K562 treated with DMSO at 1 percent for 12 hours (cell line): Measurements from ENCODE around the gene ZNF253. TPM values are rescaled to one million over a fixed set of nuclear protein-coding genes. Genes with fewer than 3 reads are reported as not detected.

ENCODE experiments used
- total RNA-seq: library from RNA; unstranded; fragments of 300-600 nt; gene quantifications from 2 replicates; pipeline ENCODE4 v1.2.3, GENCODE V29; 2022; ENCODE audit not compliant: insufficient read depth

Gene ZNF253
- 1.9 and 3.8 TPM in 2 replicates for total RNA-seq

DNA sequence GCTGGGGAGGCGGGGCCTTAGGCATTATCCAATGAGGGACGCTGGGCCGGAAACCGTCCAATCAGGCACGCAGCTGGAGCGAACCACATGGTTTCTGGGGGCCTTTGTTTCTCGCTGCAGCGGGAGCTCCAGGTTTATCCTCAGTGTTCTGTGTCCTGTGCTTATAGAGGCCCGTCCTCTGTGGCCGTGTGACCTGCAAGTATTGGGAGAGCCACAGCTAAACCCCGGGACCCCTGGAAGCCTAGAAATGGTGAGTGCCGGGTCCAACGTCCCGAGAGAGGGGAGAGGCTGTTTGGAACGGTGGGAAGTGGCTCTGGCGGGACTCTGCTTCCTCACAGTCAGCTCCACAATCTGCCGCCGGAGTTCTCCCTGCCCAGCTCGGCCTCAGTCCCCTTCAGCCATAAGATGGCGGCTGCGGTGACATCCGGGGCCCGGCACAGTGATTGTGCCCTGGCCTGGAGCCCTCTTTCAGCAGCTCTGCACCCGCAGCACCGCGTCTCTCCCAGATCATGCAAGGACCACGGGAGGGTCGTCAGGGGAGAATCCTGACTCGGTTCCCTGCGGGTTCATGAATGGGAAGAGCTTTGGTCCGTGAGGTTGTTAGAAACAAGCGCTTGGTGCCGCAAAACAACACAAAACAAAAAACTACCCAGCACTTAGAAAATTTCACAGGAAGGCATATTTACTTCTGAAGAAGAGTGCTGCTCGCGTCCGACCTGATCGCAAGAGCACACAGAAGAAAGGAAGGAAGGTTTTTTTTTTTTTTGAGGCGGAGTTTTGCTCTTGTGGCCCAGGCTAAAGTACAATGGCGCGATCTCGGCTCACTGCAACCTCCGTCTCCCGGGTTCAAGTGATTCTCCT lies at the start of gene ZNF253:
Gene ZNF253, plus strand, starts transcription at position 133 of the 861 bp plus-strand sequence. Its CDS starts 115 bp downstream, at position 248.

DNA sequence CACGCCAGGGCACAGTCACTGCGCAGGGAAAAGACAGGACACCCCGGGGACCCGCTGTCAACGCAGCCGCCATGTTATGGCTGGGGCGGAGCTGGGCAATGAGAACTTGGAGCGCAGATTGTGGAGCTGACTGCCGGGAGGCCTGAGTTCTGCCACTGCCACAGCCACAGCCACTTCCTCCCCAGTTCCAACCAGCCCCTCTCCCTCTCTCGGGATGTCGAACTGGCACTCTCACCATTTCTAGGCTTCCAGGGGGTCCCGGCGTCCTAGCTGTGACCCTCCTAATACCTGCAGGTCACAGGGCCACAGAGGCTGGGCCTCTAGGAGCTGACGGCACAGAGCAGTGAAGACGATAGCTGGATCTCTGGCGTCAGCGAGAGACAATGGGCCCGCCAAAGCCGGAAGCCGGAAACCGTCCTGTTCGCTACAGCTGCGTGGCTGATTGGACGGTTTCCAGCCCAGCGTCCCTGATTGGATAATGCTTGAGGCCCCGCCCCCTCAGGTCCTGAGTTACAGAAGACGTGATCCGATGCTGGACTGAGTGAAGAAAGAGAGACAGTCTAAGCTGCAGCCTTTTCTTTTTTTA lies 44.2 kb upstream of the ZNF253 start, which contains the start of gene ZNF506:
Gene ZNF506, minus strand, starts transcription at position 385 of the 586 bp plus-strand sequence. Its CDS starts 147 bp downstream, at position 238.

DNA sequence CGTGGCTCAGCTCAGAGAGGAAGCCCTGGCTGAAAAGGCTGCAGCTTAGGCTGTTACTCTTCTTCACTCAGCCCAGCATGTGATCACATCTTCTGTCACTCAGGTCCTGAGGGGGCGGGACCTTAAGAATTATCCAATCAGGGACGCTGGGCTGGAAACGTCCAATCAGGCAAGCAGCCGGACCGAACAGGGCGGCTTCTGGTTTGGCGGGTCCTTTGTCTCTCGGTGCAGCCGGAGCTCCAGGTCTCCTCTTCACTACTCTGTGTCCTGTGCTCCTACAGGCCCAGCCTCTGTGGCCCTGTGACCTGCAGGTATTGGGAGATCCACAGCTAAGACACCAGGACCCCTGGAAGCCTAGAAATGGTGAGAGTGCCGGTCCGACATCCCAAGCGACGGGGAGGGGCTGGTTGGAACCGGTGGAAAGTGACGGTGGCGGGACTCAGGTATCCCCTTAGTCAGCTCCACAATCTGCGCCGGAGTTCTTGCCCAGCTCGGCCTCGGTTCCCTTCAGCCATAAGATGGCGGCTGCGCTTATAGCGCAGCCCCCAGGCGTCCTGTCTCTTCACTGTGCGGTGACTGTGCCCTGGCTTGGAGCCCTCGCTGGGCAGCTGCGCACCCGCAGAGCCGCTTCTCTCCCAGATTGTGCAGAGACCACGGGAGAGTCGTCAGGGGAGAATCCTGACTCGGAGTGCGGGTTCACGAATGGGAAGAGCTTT lies 35.2 kb downstream of the ZNF253 start, which contains the start of gene ZNF93:
Gene ZNF93, plus strand, starts transcription at position 218 of the 716 bp plus-strand sequence. Its CDS starts 143 bp downstream, at position 361.

Other genes with a start within 250 kb of the ZNF253 start
- 1.8 and 4.2 TPM in 2 replicates for gene PBX4, start 247.2 kb upstream of the ZNF253 start, total RNA-seq
- gene LPAR2, start 237.7 kb upstream of the ZNF253 start, total RNA-seq = 7.2 and 25.0 TPM in 2 replicates
- 5.3 and 19.1 TPM in 2 replicates for gene GMIP, start 222.2 kb upstream of the ZNF253 start, total RNA-seq
- 37.4 and 88.1 TPM in 2 replicates for gene ATP13A1, start 202.2 kb upstream of the ZNF253 start, total RNA-seq
- gene ZNF101, start 197.0 kb upstream of the ZNF253 start, total RNA-seq = 8.4 and 10.2 TPM in 2 replicates
- gene ZNF14, start 132.8 kb upstream of the ZNF253 start, total RNA-seq = 1.5 and 4.6 TPM in 2 replicates
- gene ZNF506, start 44.1 kb upstream of the ZNF253 start, total RNA-seq = 0.74 and 0.93 TPM in 2 replicates
- 4.0 and 18.5 TPM in 2 replicates for gene ZNF93, start 35.1 kb downstream of the ZNF253 start, total RNA-seq
- not detected in 2 replicates for gene ZNF682, start 173.6 kb downstream of the ZNF253 start, total RNA-seq
- 0.45 and 0.83 TPM in 2 replicates for gene ZNF90, start 212.1 kb downstream of the ZNF253 start, total RNA-seq